Peyer's patch (tissue), 4 donors: ENCODE data around the gene CD8B2. TPM values are rescaled to one million over a fixed set of nuclear protein-coding genes. Genes with fewer than 3 reads are reported as not detected.
"Not testable (repeated sequence)": the region's sequence is repeated elsewhere in the genome, so short reads cannot be mapped to it uniquely, and the experiment has no call there.

ENCODE experiments used
- DNase-seq, 3 donors: peaks; one replicate each; pipeline ENCODE4 v3.0.0-alpha.2; 2017 to 2019
- H3K27ac ChIP-seq, 4 donors: fragments of 200-600 bp; sonication (generic); one replicate each; pipeline ENCODE4 v1.5.1; 2016 to 2019
- H3K27me3 ChIP-seq, 2 donors: fragments of 200-600 bp; sonication (generic); one replicate each; pipeline ENCODE4 v1.5.1; 2019
- H3K36me3 ChIP-seq, 3 donors: fragments of 200-600 bp; sonication (generic); one replicate each; pipeline ENCODE4 v1.5.1; 2016 to 2019
- H3K4me1 ChIP-seq, 4 donors: fragments of 200-600 bp; sonication (generic); one replicate each; pipeline ENCODE4 v1.5.1; 2016 to 2019
- H3K4me3 ChIP-seq, 4 donors: fragments of 200-600 bp; sonication (generic); 1 replicate in 3 of 4; 2 replicates in 1 of 4; pipeline ENCODE4 v1.5.1; 2016 to 2019; ENCODE audit warnings: mild to moderate bottlenecking in 1 of 4
- H3K9me3 ChIP-seq, 4 donors: fragments of 200-600 bp; sonication (generic); one replicate each; pipeline ENCODE4 v1.5.1; 2016 to 2019; ENCODE audit warnings: mild to moderate bottlenecking in 1 of 4
- CTCF ChIP-seq, 6 experiments: fragments of 450-650 bp in 4 of 6; fragments of 200-600 bp in 2 of 6; sonication (generic) in 1 of 6; IDR thresholded peaks; one replicate each; pipeline ENCODE4 v1.5.1; 2017 to 2019; ENCODE audit warnings: antibody characterized with exemption in 6 of 6, mild to moderate bottlenecking in 3 of 6, moderate library complexity in 1 of 6
- POLR2A ChIP-seq, 2 donors: fragments of 450-650 bp; IDR thresholded peaks; one replicate each; pipeline ENCODE4 v1.5.1; 2017; ENCODE audit warnings: antibody characterized with exemption in 2 of 2, mild to moderate bottlenecking in 2 of 2, moderate library complexity in 2 of 2
- total RNA-seq, 4 donors: library from RNA; depleted of rRNA; stranded (reverse); fragments of >200 nt; gene quantifications; one replicate each; pipeline ENCODE4 v1.1.0, GENCODE V29; 2016

Gene CD8B2
- total RNA-seq, 4 donors from 2014 or later, result 0.27 to 5.0 (median 0.35) TPM; not detected in 1

GRCh38 chr2:106552921-106553320, 65.8 kb downstream of the CD8B2 start:
- DNase-seq, result no peak
- H3K4me1 ChIP-seq, result no peaks in the 10 kb centered on the region
- no peaks in the 10 kb centered on the region for H3K9me3 ChIP-seq
- no peak overlapping the region for H3K4me3 ChIP-seq
- H3K36me3 ChIP-seq, result no peaks in the 10 kb centered on the region
- no peaks in the 10 kb centered on the region for H3K27me3 ChIP-seq
- H3K27ac ChIP-seq, result no peak overlapping the region
- TF ChIP-seq POLR2A (IDR thresholded peaks at IDR 0.05) (no peak), CTCF (IDR thresholded peaks at IDR 0.05) (no peak)

- no peak overlapping the region for H3K4me3 ChIP-seq
- H3K36me3 ChIP-seq, result no peaks in the 10 kb centered on the region
- H3K4me1 ChIP-seq, result no peaks in the 10 kb centered on the region
- no peaks in the 10 kb centered on the region for H3K9me3 ChIP-seq
- no peak overlapping the region for H3K27ac ChIP-seq
- H3K27me3 ChIP-seq, result no peaks in the 10 kb centered on the region
- DNase-seq, result no peak
- TF ChIP-seq POLR2A (IDR thresholded peaks at IDR 0.05) (no peak), CTCF (IDR thresholded peaks at IDR 0.05) (no peak)
Observed at GRCh38 chr2:106553321-106553720, 66.2 kb downstream of the CD8B2 start.

GRCh38 chr2:106554411-106554810, 67.2 kb downstream of the CD8B2 start:
- Histone ChIP-seq H3K27me3 (no peaks in the 10 kb centered on the region), H3K27ac (no peak overlapping the region), H3K36me3 (no peaks in the 10 kb centered on the region), H3K4me1 (no peaks in the 10 kb centered on the region), H3K9me3 (no peaks in the 10 kb centered on the region), H3K4me3 (no peak overlapping the region)
- no peak for DNase-seq
- TF ChIP-seq CTCF (IDR thresholded peaks at IDR 0.05) (no peak), POLR2A (IDR thresholded peaks at IDR 0.05) (no peak)

GRCh38 chr2:106555053-106555452, 67.9 kb downstream of the CD8B2 start:
- TF ChIP-seq POLR2A (IDR thresholded peaks at IDR 0.05) (no peak), CTCF (IDR thresholded peaks at IDR 0.05) (no peak)
- H3K4me1 ChIP-seq, result no peaks in the 10 kb centered on the region

GRCh38 chr2:106559786-106560185, 72.6 kb downstream of the CD8B2 start:
- not testable (repeated sequence) for H3K36me3 ChIP-seq, H3K4me3 ChIP-seq, H3K27me3 ChIP-seq, H3K9me3 ChIP-seq, DNase-seq, H3K27ac ChIP-seq, H3K4me1 ChIP-seq

More at GRCh38 chr2:106555053-106555452, 67.9 kb downstream of the CD8B2 start:
- Histone ChIP-seq H3K4me3 (no peak overlapping the region), H3K27ac (no peak overlapping the region), H3K27me3 (no peaks in the 10 kb centered on the region), H3K36me3 (no peaks in the 10 kb centered on the region), H3K9me3 (no peaks in the 10 kb centered on the region)
- DNase-seq, result no peak

GRCh38 chr2:106560773-106561172, 73.6 kb downstream of the CD8B2 start:
- Histone ChIP-seq H3K4me3 (no peak overlapping the region), H3K27me3 (no peaks in the 10 kb centered on the region), H3K4me1 (no peaks in the 10 kb centered on the region), H3K36me3 (no peaks in the 10 kb centered on the region), H3K9me3 (no peaks in the 10 kb centered on the region), H3K27ac (no peak overlapping the region)
- no peak for TF ChIP-seq CTCF (IDR thresholded peaks at IDR 0.05)
- TF ChIP-seq POLR2A (IDR thresholded peaks at IDR 0.05), result no peak
- no peak for DNase-seq
